Prostate gland (tissue), 2 donors: ENCODE measurements around the gene TFF3. TPM values are rescaled to one million over a fixed set of nuclear protein-coding genes. Genes with fewer than 3 reads are reported as not detected.

ENCODE experiments used
- DNase-seq: peaks from one replicate; pipeline ENCODE4 v3.0.0-alpha.2; 2019; ENCODE audit warnings: low spot score
- H3K27ac ChIP-seq, 2 donors: fragments of 200-600 bp; sonication (generic); 2 replicates each; pipeline ENCODE4 v1.5.1; 2017 to 2019
- H3K27me3 ChIP-seq: fragments of 200-600 bp; sonication (generic); replicated peaks from 2 replicates; pipeline ENCODE4 v1.5.1; 2019; ENCODE audit not compliant: insufficient read depth
- H3K36me3 ChIP-seq, 2 donors: fragments of 200-600 bp; sonication (generic); 1 replicate in 1 of 2; 2 replicates in 1 of 2; pipeline versions ENCODE4 v1.5.1 to v1.8.1; 2017 to 2019
- H3K4me1 ChIP-seq: fragments of 200-600 bp; sonication (generic); replicated peaks from 2 replicates; pipeline ENCODE4 v1.5.1; 2019
- H3K4me3 ChIP-seq, 2 donors: fragments of 200-600 bp; sonication (generic); 2 replicates each; pipeline ENCODE4 v1.5.1; 2017 to 2019
- H3K9me3 ChIP-seq: fragments of 200-600 bp; sonication (generic); 2 replicates; pipeline ENCODE4 v1.5.1; 2017
- CTCF ChIP-seq, 4 experiments: fragments of 200-600 bp in 2 of 4; fragments of 450-650 bp in 2 of 4; sonication (generic) in 2 of 4; IDR thresholded peaks; 1 replicate in 3 of 4; 2 replicates in 1 of 4; pipeline ENCODE4 v1.5.1; 2016 to 2019; ENCODE audit warnings: antibody characterized with exemption in 4 of 4, mild to moderate bottlenecking in 2 of 4, moderate library complexity in 2 of 4
- POLR2A ChIP-seq: fragments of 450-650 bp; IDR thresholded peaks from one replicate; pipeline ENCODE4 v1.6.1; 2016; ENCODE audit warnings: antibody characterized with exemption, mild to moderate bottlenecking
- POLR2AphosphoS5 ChIP-seq: sonication (generic); formaldehyde crosslinking; IDR thresholded peaks from one replicate; pipeline ENCODE4 v1.6.1; 2017; ENCODE audit warnings: antibody characterized with exemption
- WGBS: methylation state at CpG from one replicate; pipeline ENCODE4 v1.1.5; 2018; 5-methylcytosine and 5-hydroxymethylcytosine counted together
- intact Hi-C: fragments of 100-400 bp; cut with DNase I; formaldehyde crosslinking; loops from one replicate; pipeline ENCODE4 v1.14.2; 2022
- total RNA-seq, 2 donors: library from RNA; depleted of rRNA; stranded (reverse); fragments of >200 nt; gene quantifications; one replicate each; pipeline ENCODE4 v1.1.0, GENCODE V29; 2016

Gene TFF3
- total RNA-seq, 2 donors from 2014 or later, result 30.6 to 49.8 TPM

- 12% methylated on average over 19 of the region's 22 CpGs for WGBS
- no peak overlapping the region for H3K4me3 ChIP-seq
These were observed 5.4 kb downstream of the TFF3 start for GRCh38 chr21:42309753-42310213.

GRCh38 chr21:42308914-42309752 is 6.1 kb downstream of the TFF3 start:
- no peaks in the 10 kb centered on the region for H3K4me1 ChIP-seq
- H3K9me3 ChIP-seq, result no peaks in the 10 kb centered on the region
- intact Hi-C loops, result no loop called here
- H3K27me3 ChIP-seq, result no peaks in the 10 kb centered on the region
- 58% methylated on average over 23 of the region's 23 CpGs for WGBS
- H3K4me3 ChIP-seq, result no peak overlapping the region
- H3K36me3 ChIP-seq, result no peaks in the 10 kb centered on the region
- TF ChIP-seq CTCF (IDR thresholded peaks at IDR 0.05) (peak in 1 of 4 experiments; percentile 16), POLR2AphosphoS5 (no peak), POLR2A (no peak)
- no peak for DNase-seq
- no peak overlapping the region for H3K27ac ChIP-seq

More at GRCh38 chr21:42309753-42310213, 5.4 kb downstream of the TFF3 start:
- Histone ChIP-seq H3K9me3 (no peaks in the 10 kb centered on the region), H3K4me1 (peaks cover 2% of the 10 kb centered on the region), H3K27ac (no peak overlapping the region), H3K36me3 (no peaks in the 10 kb centered on the region), H3K27me3 (no peaks in the 10 kb centered on the region)
- intact Hi-C loops, result no loop called here
- DNase-seq, result peak; percentile 35
- peak; percentile 68 to 87 (median 74) for TF ChIP-seq CTCF (IDR thresholded peaks at IDR 0.05)
- no peak for TF ChIP-seq POLR2A
- no peak for TF ChIP-seq POLR2AphosphoS5

- Histone ChIP-seq H3K9me3 (no peaks in the 10 kb centered on the region), H3K27me3 (no peaks in the 10 kb centered on the region), H3K4me3 (no peak overlapping the region), H3K4me1 (no peaks in the 10 kb centered on the region), H3K36me3 (no peaks in the 10 kb centered on the region), H3K27ac (no peak overlapping the region)
- intact Hi-C loops, result no loop called here
- WGBS, result 88% methylated on average over 17 of the region's 17 CpGs
- TF ChIP-seq POLR2A, result no peak
- TF ChIP-seq POLR2AphosphoS5, result no peak
- TF ChIP-seq CTCF (IDR thresholded peaks at IDR 0.05), result no peak
- no peak for DNase-seq
These were observed 6.9 kb downstream of the TFF3 start for GRCh38 chr21:42308161-42308913.

- Histone ChIP-seq H3K4me1 (no peaks in the 10 kb centered on the region), H3K9me3 (no peaks in the 10 kb centered on the region), H3K27ac (no peak overlapping the region), H3K27me3 (no peaks in the 10 kb centered on the region), H3K36me3 (no peaks in the 10 kb centered on the region), H3K4me3 (no peak overlapping the region)
- DNase-seq, result no peak
- intact Hi-C loops, result no loop called here
- TF ChIP-seq POLR2AphosphoS5, result no peak
- TF ChIP-seq POLR2A, result no peak
- TF ChIP-seq CTCF (IDR thresholded peaks at IDR 0.05), result no peak
- WGBS, result 72% methylated on average over 5 of the region's 5 CpGs
These were observed 8.1 kb downstream of the TFF3 start for GRCh38 chr21:42307106-42307505.
